Ovary (tissue), 9 donors: ENCODE measurements around the gene TOPAZ1. TPM values are rescaled to one million over a fixed set of nuclear protein-coding genes. Genes with fewer than 3 reads are reported as not detected.

Experiments
- polyA plus RNA-seq, 2 donors: library from polyadenylated mRNA; stranded (reverse); fragments of 200-250 nt in 1 of 2; fragments of 350-450 nt in 1 of 2; fragmentation: Illumina TruSeq in 1 of 2; extraction: RNeasy Lipid Tissue Mini Kit (QIAGEN cat#74804) in 1 of 2; gene quantifications; one replicate each; pipeline ENCODE4 v1.2.3, GENCODE V29; 2013 to 2014
- total RNA-seq, 7 donors: library from RNA; depleted of rRNA in 2 of 7; stranded (reverse); fragments of >200 nt in 2 of 7; fragmentation: NEBNext Ultra II Directional in 3 of 7; extraction: Animal tissue kit (Norgen Biotek cat#: 25700) in 3 of 7; gene quantifications; one replicate each; pipeline versions ENCODE4 v1.1.0 to v1.2.4, GENCODE V29; 2016 to 2023
- donor health status: DM: no; HTN: no; CAD: no; lungs with moderate emphysema.
- donor health status: DM: no; HTN: no; CAD: no.
- donor health status: Bipolar disorder and iron deficiency.
- donor health status: DM: yes; HTN: yes; CAD: no.
- donor health status: DM: no; HTN: no; CAD: no.
- donor health status: DM: yes; HTN: yes; CAD: no.

The TOPAZ1 gene
- total and polyA plus RNA-seq, 9 donors = 0.02 TPM; not detected in 8

Other genes with a start within 250 kb of the TOPAZ1 start
- 10 to 100 TPM; 18.7 to 24.0 (median 22.0) TPM for gene TCAIM, start 96.9 kb downstream of the TOPAZ1 start, total RNA-seq
- gene TCAIM, start 96.9 kb downstream of the TOPAZ1 start, polyA plus RNA-seq = 10 to 100 TPM; 11.1 to 18.8 TPM
- gene ZNF445, start 235.8 kb downstream of the TOPAZ1 start, total RNA-seq = 10 to 100 TPM in 5 of 7 donors, 1 to 10 TPM in 2; 5.2 to 30.3 (median 25.9) TPM
- 10 to 100 TPM in 1 of 2 donors, 1 to 10 TPM in 1; 6.7 to 11.6 TPM for gene ZNF445, start 235.8 kb downstream of the TOPAZ1 start, polyA plus RNA-seq